ENCODE measurements around the gene PPP2R2D.
A peak's percentile ranks its signal among the peaks of the same experiment; 100 is the strongest.

The PPP2R2D gene

GRCh38 chr10:131938681-131939080, 37.9 kb downstream of the PPP2R2D start:
- no peak for ATAC-seq
- no peak for TF ChIP-seq OSR1 (CRISPR knock-in tag; IDR thresholded peaks at IDR 0.05)
- no peak for TF ChIP-seq ZC3H10 (CRISPR knock-in tag; IDR thresholded peaks at IDR 0.05)
- TF ChIP-seq ISL1 (CRISPR knock-in tag; IDR thresholded peaks at IDR 0.05) = no peak

GRCh38 chr10:131942455-131942854, 41.6 kb downstream of the PPP2R2D start:
- TF ChIP-seq TSHZ2 (CRISPR knock-in tag; IDR thresholded peaks at IDR 0.05) (no peak), PATZ1 (CRISPR knock-in tag; IDR thresholded peaks at IDR 0.05; ENCODE audit: borderline replicate concordance) (no peak), CSDC2 (CRISPR knock-in tag; IDR thresholded peaks at IDR 0.05) (no peak), RARB (CRISPR knock-in tag; IDR thresholded peaks at IDR 0.05) (no peak), ESRRG (CRISPR knock-in tag; IDR thresholded peaks at IDR 0.05) (no peak), GLIS3 (CRISPR knock-in tag; IDR thresholded peaks at IDR 0.05) (no peak), OSR1 (CRISPR knock-in tag; IDR thresholded peaks at IDR 0.05) (no peak), ZNF565 (CRISPR knock-in tag; conservative IDR thresholded peaks at IDR 0.05; ENCODE audit: low read depth) (no peak), ZNF70 (CRISPR knock-in tag; IDR thresholded peaks at IDR 0.05) (no peak)
- no peak for ATAC-seq

GRCh38 chr10:131943021-131943814, 42.4 kb downstream of the PPP2R2D start:
- ATAC-seq = peak; percentile 45; the same call in 2 of the 3 replicates
- TF ChIP-seq BACH2 (CRISPR knock-in tag; IDR thresholded peaks at IDR 0.05; ENCODE audit: borderline replicate concordance) (no peak), ARNTL (CRISPR knock-in tag; IDR thresholded peaks at IDR 0.05; ENCODE audit: borderline replicate concordance, low read depth) (no peak), ZFP30 (CRISPR knock-in tag; IDR thresholded peaks at IDR 0.05) (no peak), CSDC2 (CRISPR knock-in tag; IDR thresholded peaks at IDR 0.05) (no peak), CREB5 (CRISPR knock-in tag; IDR thresholded peaks at IDR 0.05; ENCODE audit: low read depth) (no peak), GLIS3 (CRISPR knock-in tag; IDR thresholded peaks at IDR 0.05) (no peak), ZNF8 (CRISPR knock-in tag; IDR thresholded peaks at IDR 0.05) (no peak), PATZ1 (CRISPR knock-in tag; IDR thresholded peaks at IDR 0.05; ENCODE audit: borderline replicate concordance) (no peak), ZFP3 (CRISPR knock-in tag; IDR thresholded peaks at IDR 0.05) (no peak), ZC3H10 (CRISPR knock-in tag; IDR thresholded peaks at IDR 0.05) (no peak), TOX (CRISPR knock-in tag; IDR thresholded peaks at IDR 0.05; ENCODE audit: borderline replicate concordance) (no peak), SNAI2 (CRISPR knock-in tag; IDR thresholded peaks at IDR 0.05) (no peak), OSR1 (CRISPR knock-in tag; IDR thresholded peaks at IDR 0.05) (no peak), TSHZ2 (CRISPR knock-in tag; IDR thresholded peaks at IDR 0.05) (no peak), ZNF70 (CRISPR knock-in tag; IDR thresholded peaks at IDR 0.05) (no peak), TCF4 (CRISPR knock-in tag; IDR thresholded peaks at IDR 0.05; ENCODE audit: borderline replicate concordance) (no peak), ESRRG (CRISPR knock-in tag; IDR thresholded peaks at IDR 0.05) (no peak), ZNF565 (CRISPR knock-in tag; conservative IDR thresholded peaks at IDR 0.05; ENCODE audit: low read depth) (no peak), POU6F1 (CRISPR knock-in tag; IDR thresholded peaks at IDR 0.05; ENCODE audit: borderline replicate concordance, low read depth) (no peak)

Measured in SK-N-SH treated with all-trans-retinoic acid at 6 μM for 48 hours (cell line).